H1 (cell line): ENCODE measurements around the gene NUP210. TPM values are rescaled to one million over a fixed set of nuclear protein-coding genes. Genes with fewer than 3 reads are reported as not detected.

Source experiments
- CTCF ChIA-PET: fragments of 300-600 bp; sonication (Branson Sonifier 250); formaldehyde crosslinking; loops from one replicate; lab custom pipeline; 2021; ENCODE audit not compliant: partially characterized antibody; lab: Charles Lee
- POLR2A ChIA-PET: fragments of 300-600 bp; sonication (Branson Sonifier 250); formaldehyde crosslinking; loops from one replicate; lab custom pipeline; 2021; ENCODE audit warnings: inconsistent platforms; ENCODE audit not compliant: partially characterized antibody; lab: Charles Lee
- DNase-seq, 2 experiments: peaks; one replicate each; pipeline versions ENCODE4 v3.0.0 to v3.0.0-alpha.2; 2010 to 2022; ENCODE audit warnings: low spot score in 2 of 2, low read depth in 1 of 2, mixed read lengths in 1 of 2
- FAIRE-seq: peaks from 2 replicates; lab custom pipeline; 2011; peaks lifted over from hg19 to GRCh38; lab: Jason Lieb, UNC
- H2AFZ ChIP-seq: 2 replicates; pipeline ENCODE4 v1.8.1; 2012; ENCODE audit warnings: low read length, inconsistent platforms
- H2AK5ac ChIP-seq: 2 replicates; pipeline ENCODE4 v1.6.1; 2013; ENCODE audit warnings: low read depth, low read length
- H2BK120ac ChIP-seq: replicated peaks from 2 replicates; pipeline ENCODE3; 2013; ENCODE audit warnings: low read depth, low read length, inconsistent platforms
- H2BK12ac ChIP-seq: 2 replicates; pipeline ENCODE4 v1.6.1; 2013; ENCODE audit warnings: low read depth, low read length
- H2BK15ac ChIP-seq: 2 replicates; pipeline ENCODE4 v1.6.1; 2013; ENCODE audit warnings: low read length
- H2BK20ac ChIP-seq: 2 replicates; pipeline ENCODE4 v1.6.1; 2013; ENCODE audit warnings: low read length
- H2BK5ac ChIP-seq: 2 replicates; pipeline ENCODE4 v1.6.1; 2013; ENCODE audit warnings: low read depth, low read length
- H3K14ac ChIP-seq: 2 replicates; pipeline ENCODE4 v1.6.1; 2013; ENCODE audit warnings: inconsistent platforms; ENCODE audit not compliant: insufficient read length
- H3K18ac ChIP-seq: 2 replicates; pipeline ENCODE4 v1.6.1; 2013; ENCODE audit warnings: low read length; ENCODE audit errors: extremely low read depth
- H3K23ac ChIP-seq: 2 replicates; pipeline ENCODE4 v1.6.1; 2013; ENCODE audit warnings: inconsistent platforms; ENCODE audit not compliant: insufficient read length
- H3K23me2 ChIP-seq: 2 replicates; pipeline ENCODE4 v1.6.1; 2013; ENCODE audit warnings: low read depth, low read length
- H3K27ac ChIP-seq: 2 replicates; pipeline ENCODE4 v1.6.1; 2011; ENCODE audit warnings: low read depth, low read length, inconsistent platforms
- H3K27me3 ChIP-seq, 4 experiments: replicated peaks in 1 of 4; 1 replicate in 1 of 4; 2 replicates in 3 of 4; pipeline versions ENCODE4 v1.6.1 to v1.8.1; 2011 to 2013; ENCODE audit warnings: low read length in 3 of 4, mild to moderate bottlenecking in 3 of 4, inconsistent platforms in 2 of 4, mixed read lengths in 2 of 4, moderate library complexity in 1 of 4; ENCODE audit not compliant: control insufficient read depth in 3 of 4, insufficient read depth in 3 of 4; ENCODE audit errors: extremely low read depth in 1 of 4
- H3K36me3 ChIP-seq, 4 experiments: 2 replicates each; pipeline versions ENCODE4 v1.6.1 to v1.8.1; 2011 to 2013; ENCODE audit warnings: mild to moderate bottlenecking in 4 of 4, low read length in 3 of 4, moderate library complexity in 2 of 4, control low read depth in 1 of 4, inconsistent platforms in 1 of 4; ENCODE audit not compliant: insufficient read depth in 4 of 4, control insufficient read depth in 2 of 4
- H3K4ac ChIP-seq: replicated peaks from 2 replicates; pipeline ENCODE3; 2013; ENCODE audit warnings: low read length, low read depth, mixed read lengths, inconsistent platforms; ENCODE audit not compliant: insufficient read length
- H3K4me1 ChIP-seq, 4 experiments: replicated peaks in 1 of 4; 1 replicate in 1 of 4; 2 replicates in 3 of 4; pipeline versions ENCODE4 v1.6.1 to v1.8.1; 2011 to 2013; ENCODE audit warnings: low read length in 3 of 4, inconsistent platforms in 2 of 4, mixed read lengths in 1 of 4; ENCODE audit not compliant: insufficient read depth in 4 of 4, control insufficient read depth in 3 of 4
- H3K4me2 ChIP-seq, 2 experiments: 2 replicates each; pipeline versions ENCODE4 v1.6.1 to v1.8.1; 2011 to 2013; ENCODE audit warnings: low read depth in 2 of 2, low read length in 2 of 2, control low read depth in 1 of 2, inconsistent platforms in 1 of 2, mild to moderate bottlenecking in 1 of 2; ENCODE audit not compliant: insufficient read depth in 1 of 2
- H3K4me3 ChIP-seq, 4 experiments: fragments of 200-600, 300-600 bp in 1 of 4; sonication (generic), shearing (Covaris generic), sonication (Bioruptor Twin) in 1 of 4; 2 replicates each; pipeline versions ENCODE4 v1.5.1 to v1.8.1; 2011 to 2016; ENCODE audit warnings: low read length in 4 of 4, low read depth in 3 of 4, control low read depth in 2 of 4, inconsistent platforms in 2 of 4, mild to moderate bottlenecking in 2 of 4, mixed read lengths in 1 of 4, moderate library complexity in 1 of 4; ENCODE audit not compliant: insufficient read depth in 2 of 4; ENCODE audit errors: extremely low read depth in 1 of 4
- H3K56ac ChIP-seq: replicated peaks from 2 replicates; pipeline ENCODE3; 2013; ENCODE audit warnings: low read depth, mild to moderate bottlenecking, mixed read lengths, low read length, inconsistent platforms; ENCODE audit not compliant: insufficient read length
- H3K79me1 ChIP-seq: 2 replicates; pipeline ENCODE4 v1.6.1; 2013; ENCODE audit warnings: low read depth, low read length, control low read depth
- H3K79me2 ChIP-seq, 2 experiments: 2 replicates each; pipeline versions ENCODE4 v1.6.1 to v1.8.1; 2012 to 2013; ENCODE audit warnings: low read length in 2 of 2, mild to moderate bottlenecking in 2 of 2, inconsistent platforms in 1 of 2; ENCODE audit not compliant: insufficient read depth in 2 of 2, control insufficient read depth in 1 of 2
- H3K9ac ChIP-seq, 4 experiments: replicated peaks in 1 of 4; 1 replicate in 1 of 4; 2 replicates in 3 of 4; pipeline versions ENCODE4 v1.6.1 to v1.8.1; 2011 to 2013; ENCODE audit warnings: low read depth in 3 of 4, low read length in 3 of 4, control low read depth in 2 of 4, mild to moderate bottlenecking in 2 of 4, moderate library complexity in 2 of 4, inconsistent platforms in 1 of 4; ENCODE audit errors: extremely low read depth in 1 of 4
- H3K9me3 ChIP-seq, 2 experiments: 2 replicates each; pipeline versions ENCODE4 v1.6.1 to v1.8.1; 2012 to 2013; ENCODE audit warnings: mild to moderate bottlenecking in 2 of 2, moderate library complexity in 2 of 2, control low read depth in 1 of 2, inconsistent platforms in 1 of 2, low read depth in 1 of 2, low read length in 1 of 2, mixed read lengths in 1 of 2; ENCODE audit not compliant: insufficient read depth in 2 of 2
- H4K20me1 ChIP-seq, 2 experiments: replicated peaks in 1 of 2; 2 replicates each; pipeline versions ENCODE3 to v1.8.1; 2011 to 2013; ENCODE audit warnings: inconsistent platforms in 2 of 2, low read length in 2 of 2, mild to moderate bottlenecking in 1 of 2; ENCODE audit not compliant: insufficient read depth in 2 of 2, control insufficient read depth in 1 of 2
- H4K5ac ChIP-seq: 2 replicates; pipeline ENCODE4 v1.6.1; 2013; ENCODE audit warnings: low read length, low read depth, mixed read lengths, inconsistent platforms; ENCODE audit not compliant: insufficient read length
- H4K8ac ChIP-seq: 2 replicates; pipeline ENCODE4 v1.8.0; 2013; ENCODE audit warnings: mild to moderate bottlenecking, moderate library complexity, low read length, inconsistent platforms; ENCODE audit not compliant: insufficient read depth; ENCODE audit errors: extremely low read depth
- H4K91ac ChIP-seq: replicated peaks from 2 replicates; pipeline ENCODE3; 2013; ENCODE audit warnings: low read length, mixed read lengths, inconsistent platforms; ENCODE audit not compliant: insufficient read length
- ATF3 ChIP-seq: IDR thresholded peaks from 2 replicates; pipeline ENCODE4 v1.6.1; 2011; ENCODE audit warnings: low read depth, mild to moderate bottlenecking, low read length; ENCODE audit not compliant: insufficient read depth
- KDM4A ChIP-seq: IDR thresholded peaks from one replicate; pipeline ENCODE4 v1.7.1; 2012; ENCODE audit warnings: low read depth, mild to moderate bottlenecking, moderate library complexity, low read length, inconsistent platforms; ENCODE audit not compliant: severe bottlenecking
- TCF12 ChIP-seq: IDR thresholded peaks from 2 replicates; pipeline ENCODE4 v1.6.1; 2011; ENCODE audit warnings: low read depth, mild to moderate bottlenecking, low read length
- USF2 ChIP-seq: IDR thresholded peaks from 2 replicates; pipeline ENCODE4 v1.6.1; 2011; ENCODE audit warnings: low read length, improper control_type of control experiment
- ZNF274 ChIP-seq: IDR thresholded peaks from 2 replicates; pipeline ENCODE4 v1.7.0; 2012; ENCODE audit warnings: low read length, borderline replicate concordance; ENCODE audit errors: extremely low read depth
- polyA plus RNA-seq, 7 experiments: library from polyadenylated mRNA; depleted of rRNA in 3 of 7; stranded (reverse) in 5 of 7; unstranded in 2 of 7; fragments of >200 nt in 5 of 7; fragments of 200-250 nt in 2 of 7; gene quantifications; 1 replicate in 5 of 7; 2 replicates in 1 of 7; 4 replicates in 1 of 7; pipeline versions ENCODE4 v1.2.1 to v1.2.3, GENCODE V29; 2011 to 2013; ENCODE audit warnings: missing spikeins in 2 of 7, mixed read lengths in 2 of 7
- total RNA-seq: library from RNA; stranded (reverse); fragmentation: NEBNext Ultra II Directional; extraction: Animal tissue kit (Norgen Biotek cat#: 25700); gene quantifications from 2 replicates; pipeline ENCODE4 v1.2.1, GENCODE V29; 2021

NUP210 gene
- total and polyA plus RNA-seq, 2 of the 8 experiments (the other 6 are each of a cell fraction or from before 2014, with no cell fraction given) = 51.0 to 53.7 TPM

- TF ChIP-seq TCF12 = no peak
- TF ChIP-seq USF2 = no peak
- TF ChIP-seq KDM4A = no peak
- TF ChIP-seq ZNF274 = no peak
- no peak for TF ChIP-seq ATF3
- TF ChIP-seq, all 59 proteins: peak for 0
- DNase-seq (no peak), FAIRE-seq (no peak)
- Histone ChIP-seq H3K9me3 (peaks cover 0 to 2% of the 10 kb centered on the region in 2 experiments; a peak in 2 of 4 replicates), H3K18ac (no peak overlapping the region), H4K8ac (no peak overlapping the region), H3K9ac (no peak overlapping the region), H3K27me3 (no peaks in the 10 kb centered on the region), H3K79me1 (peaks cover 9% of the 10 kb centered on the region; the same call in 1 of the 2 replicates), H4K20me1 (peaks cover 6 to 13% of the 10 kb centered on the region in 2 experiments), H2AK5ac (no peak overlapping the region), H3K23me2 (0 out of 2 replicates have a peak, but pooled peaks cover 2% of the 10 kb centered on the region), H2BK5ac (no peak overlapping the region), H2BK120ac (no peak overlapping the region), H3K79me2 (peaks cover 0 to 32% of the 10 kb centered on the region in 2 experiments; a peak in 2 of 4 replicates), H4K5ac (no peak overlapping the region), H2AFZ (no peak overlapping the region), H3K23ac (no peak overlapping the region), H3K4me2 (no peak overlapping the region), H3K14ac (no peak overlapping the region), H2BK12ac (no peak overlapping the region), H3K4me1 (peaks cover 0 to 3% (median 0%) of the 10 kb centered on the region in 4 experiments; a peak in 1 of 7 replicates), H2BK15ac (no peak overlapping the region), H3K56ac (no peak overlapping the region), H3K4me3 (no peak overlapping the region), H4K91ac (no peak overlapping the region), H2BK20ac (no peak overlapping the region), H3K27ac (no peak overlapping the region), H3K36me3 (no peaks in the 10 kb centered on the region), H3K4ac (no peak overlapping the region)
- ChIA-PET POLR2A (interaction anchor here (1.5 kb wide), 1 partner anchor 11 kb away, joined by 5 read pairs; the partner anchor contains the start of gene NUP210), CTCF (interaction anchor here (0.6 to 8.5 kb wide), 8 partner anchors 10 to 477 kb away, joined by 3 to 77 read pairs (median 4); partner anchors contain the start of gene NUP210)
Measured at GRCh38 chr3:13407926-13408325, 12.2 kb downstream of the NUP210 start.
